Measurements from ENCODE around the gene ORC6. TPM values are rescaled to one million over a fixed set of nuclear protein-coding genes. Genes with fewer than 3 reads are reported as not detected.

The ORC6 gene
- total and polyA plus RNA-seq, 10 of the 15 experiments (the other 5 are each of a cell fraction or from before 2014, with no cell fraction given): 25.7 to 88.5 (median 49.1) TPM

GRCh38 chr16:46728806-46729205 is 39.3 kb downstream of the ORC6 start:
- no peak overlapping the region for H3K27ac ChIP-seq (ENCODE audit: control insufficient read depth, insufficient read depth)
- RAD21 ChIA-PET (ENCODE audit: unreplicated experiment): no interaction called here
- TF ChIP-seq ZNF592 (IDR thresholded peaks at IDR 0.05): no peak
- TF ChIP-seq MXI1 (IDR thresholded peaks at IDR 0.05; ENCODE audit: low read depth, low read length): no peak
- TF ChIP-seq KLF5 (IDR thresholded peaks at IDR 0.05; ENCODE audit: partially characterized antibody): no peak
- TF ChIP-seq ETV6 (conservative IDR thresholded peaks at IDR 0.05 in 1 of 2, IDR thresholded peaks at IDR 0.05 in 1 of 2; ENCODE audit: borderline replicate concordance in 1 of 2, low read depth in 1 of 2): no peak
- no peak for TF ChIP-seq RUNX3 (IDR thresholded peaks at IDR 0.05; ENCODE audit: low read length)
- TF ChIP-seq ZZZ3 (IDR thresholded peaks at IDR 0.05; ENCODE audit: control insufficient read depth, insufficient read length, low read depth): no peak
- no peak for TF ChIP-seq BCL11A (IDR thresholded peaks at IDR 0.05; ENCODE audit: low read depth, low read length)
- no peak for TF ChIP-seq PML (IDR thresholded peaks at IDR 0.05; ENCODE audit: low read length)
- no peak for TF ChIP-seq E2F8 (IDR thresholded peaks at IDR 0.05; ENCODE audit: low read depth, partially characterized antibody)
- no peak for TF ChIP-seq TBL1XR1 (IDR thresholded peaks at IDR 0.05; ENCODE audit: low read depth, low read length)
- TF ChIP-seq ZBTB40 (IDR thresholded peaks at IDR 0.05; ENCODE audit: borderline replicate concordance): no peak
- no peak for TF ChIP-seq HDAC2 (IDR thresholded peaks at IDR 0.05)
- no peak for TF ChIP-seq ESRRA (IDR thresholded peaks at IDR 0.05; ENCODE audit: low read length)
- no peak for TF ChIP-seq NBN (IDR thresholded peaks at IDR 0.05)

More at GRCh38 chr16:46728806-46729205, 39.3 kb downstream of the ORC6 start:
- Histone ChIP-seq H3K79me2 (ENCODE audit: control insufficient read depth, insufficient read depth, low read length) (no peaks in the 10 kb centered on the region), H3K9ac (ENCODE audit: control insufficient read depth, insufficient read depth, low read length) (no peak overlapping the region), H3K27me3 (replicated peaks in 1 of 2; ENCODE audit: control insufficient read depth in 2 of 2, insufficient read depth in 2 of 2, low read length in 1 of 2) (no peaks in the 10 kb centered on the region), H4K20me1 (ENCODE audit: control insufficient read depth, insufficient read depth) (no peaks in the 10 kb centered on the region), H3K4me2 (ENCODE audit: control insufficient read depth, insufficient read depth) (no peak overlapping the region), H3K4me1 (ENCODE audit: control insufficient read depth, insufficient read depth, low read length) (no peaks in the 10 kb centered on the region), H3K36me3 (ENCODE audit: control insufficient read depth in 2 of 2, insufficient read depth in 2 of 2, low read length in 1 of 2) (no peaks in the 10 kb centered on the region; a peak in 1 of 4 replicates), H2AFZ (ENCODE audit: control insufficient read depth, low read depth, low read length) (no peak overlapping the region), H3K4me3 (no peak overlapping the region), H3K9me3 (replicated peaks; ENCODE audit: control insufficient read depth, insufficient read depth, low read length) (peaks cover 2% of the 10 kb centered on the region; the same call in 1 of the 3 replicates)
- intact Hi-C loops (cut with micrococcal nuclease; ENCODE audit: unreplicated experiment): no loop called here
- ChIA-PET POLR2A (no interaction called here), CTCF (no interaction called here), SMC1A (ENCODE audit: uncharacterized antibody, unreplicated experiment) (interaction anchor here (0.9 kb wide), 1 partner anchor 15 kb away, joined by 3 read pairs; no protein-coding TSS in a partner anchor)
- ATAC-seq (no peak), DNase-seq (ENCODE audit: low read depth, low spot score) (no peak), FAIRE-seq (no peak)
- BruUV-seq (replicated peaks): no TSS peak
- 57% methylated on average over 14 of the region's 14 CpGs for WGBS (ENCODE audit: insufficient coverage, insufficient replicate concordance, low lambda C conversion rate, missing lambda C conversion rate)
- in situ Hi-C loops (cut with MboI): no loop called here

All from GM12878 (cell line).